Large intestine (tissue), 3 donors: ENCODE results near the gene TOP3B. TPM values are rescaled to one million over a fixed set of nuclear protein-coding genes. Genes with fewer than 3 reads are reported as not detected.
A peak's percentile ranks its signal among the peaks of the same experiment; 100 is the strongest.

Experiments used
- DNase-seq, 2 donors: peaks; one replicate each; pipeline versions ENCODE4 v3.0.0 to v3.0.0-alpha.2; 2013
- H3K27ac ChIP-seq: one replicate; pipeline ENCODE4 v1.5.1; 2013; ENCODE audit warnings: low read length
- H3K27me3 ChIP-seq: 2 replicates; pipeline ENCODE4 v1.6.1; 2013; ENCODE audit warnings: low read length; ENCODE audit not compliant: control insufficient read depth, insufficient read depth
- H3K36me3 ChIP-seq: 2 replicates; pipeline ENCODE4 v1.6.1; 2013; ENCODE audit warnings: low read length; ENCODE audit not compliant: control insufficient read depth, insufficient read depth
- H3K4me1 ChIP-seq: one replicate; pipeline ENCODE4 v1.6.1; 2013; ENCODE audit warnings: low read length; ENCODE audit not compliant: control insufficient read depth, insufficient read depth
- H3K4me3 ChIP-seq: one replicate; pipeline ENCODE4 v1.5.1; 2013; ENCODE audit warnings: low read length
- H3K9me3 ChIP-seq: one replicate; pipeline ENCODE4 v1.6.1; 2013; ENCODE audit warnings: mild to moderate bottlenecking, low read depth, low read length, moderate library complexity; ENCODE audit not compliant: control insufficient read depth
- WGBS: methylation state at CpG from one replicate; pipeline ENCODE4 v1.1.5; 2013; ENCODE audit warnings: low lambda C conversion rate; ENCODE audit not compliant: insufficient coverage; 5-methylcytosine and 5-hydroxymethylcytosine counted together
- polyA plus RNA-seq: library from polyadenylated mRNA; unstranded; fragments of 120-200 nt; gene quantifications from one replicate; pipeline ENCODE4 v1.2.1, GENCODE V29; 2013

Gene TOP3B
- polyA plus RNA-seq, 1 donor, result 32.3 TPM

- Histone ChIP-seq H3K27ac (no peak overlapping the region), H3K27me3 (peaks cover under 1% of the 10 kb centered on the region), H3K36me3 (no peaks in the 10 kb centered on the region), H3K9me3 (no peaks in the 10 kb centered on the region), H3K4me1 (no peaks in the 10 kb centered on the region), H3K4me3 (no peak overlapping the region)
- no peak for DNase-seq
- WGBS, result 100% methylated on average over 1 of the region's 3 CpGs
These were observed 13.1 kb upstream of the TOP3B start for GRCh38 chr22:21995660-21996059.

DNA sequence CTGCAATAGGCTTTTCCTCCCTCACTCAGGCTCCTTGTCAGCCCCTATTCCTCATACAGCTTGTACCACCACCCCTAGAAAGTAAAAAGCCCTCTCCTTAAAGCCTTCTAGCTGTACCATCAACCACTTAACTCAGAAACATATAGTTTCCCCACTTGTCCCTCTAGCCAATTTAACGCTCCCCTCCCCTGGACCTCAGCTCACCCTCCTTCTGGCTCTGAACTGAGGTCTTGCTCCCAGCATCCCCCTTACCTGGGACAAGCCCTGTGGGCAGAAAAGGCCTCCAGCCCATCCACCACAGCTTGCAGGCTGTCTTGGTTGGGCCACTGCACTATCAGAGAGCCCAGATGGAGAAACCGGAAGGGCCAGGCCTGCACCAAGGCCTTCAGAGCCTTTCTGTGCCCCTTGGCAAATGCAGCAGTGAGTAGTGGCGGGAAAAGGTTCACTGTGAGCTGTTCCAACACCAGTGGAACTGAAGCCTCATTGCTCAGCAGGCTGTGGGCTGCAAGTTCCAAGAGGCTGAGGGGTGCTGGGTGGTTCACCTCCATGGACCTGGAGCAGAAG lies 12.4 kb upstream of the TOP3B start:
- no peak for DNase-seq
- Histone ChIP-seq H3K9me3 (no peaks in the 10 kb centered on the region), H3K4me1 (no peaks in the 10 kb centered on the region), H3K27ac (no peak overlapping the region), H3K27me3 (peaks cover 4% of the 10 kb centered on the region), H3K36me3 (no peaks in the 10 kb centered on the region), H3K4me3 (no peak overlapping the region)
- no CpG with 5 or more reads among the region's 3 CpGs for WGBS

DNA sequence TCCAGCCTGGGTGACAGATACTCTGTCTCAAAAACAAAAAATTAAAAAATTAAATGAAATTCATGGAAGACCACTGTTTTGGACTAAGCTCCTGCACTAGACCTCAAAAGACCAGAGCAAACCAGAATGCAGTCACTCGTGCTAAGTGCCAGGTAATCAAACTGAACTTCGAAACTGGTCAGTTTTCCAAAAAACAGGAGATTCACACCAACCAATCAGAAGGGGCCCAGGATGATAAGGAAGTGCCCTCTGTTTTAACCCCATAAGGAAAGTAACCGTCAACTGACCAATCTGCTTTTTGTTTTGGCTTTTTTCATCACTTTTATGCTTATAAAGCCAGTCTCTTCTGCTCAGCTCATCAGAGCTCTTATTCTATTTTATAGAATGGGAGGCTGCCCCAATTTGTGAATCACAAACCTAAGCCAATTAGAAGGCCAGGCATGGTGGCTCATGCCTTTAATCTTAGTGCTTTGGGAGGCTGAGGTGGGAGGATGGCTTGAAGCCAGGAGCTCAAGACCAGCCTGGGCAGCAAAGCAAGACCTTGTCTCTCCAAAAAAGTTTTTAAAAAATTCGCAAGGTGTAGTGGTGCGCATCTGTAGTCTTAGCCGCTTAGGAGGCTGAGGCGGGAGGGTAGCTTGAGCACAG lies 10.1 kb upstream of the TOP3B start:
- Histone ChIP-seq H3K4me1 (no peaks in the 10 kb centered on the region), H3K4me3 (no peak overlapping the region), H3K27me3 (peaks cover 6% of the 10 kb centered on the region), H3K36me3 (no peaks in the 10 kb centered on the region), H3K9me3 (no peaks in the 10 kb centered on the region), H3K27ac (no peak overlapping the region)
- no peak for DNase-seq
- 10% methylated on average over 2 of the region's 7 CpGs for WGBS

GRCh38 chr22:21991774-21992173 lies 9.2 kb upstream of the TOP3B start:
- Histone ChIP-seq H3K27ac (no peak overlapping the region), H3K4me1 (no peaks in the 10 kb centered on the region), H3K4me3 (no peak overlapping the region), H3K36me3 (no peaks in the 10 kb centered on the region), H3K9me3 (no peaks in the 10 kb centered on the region), H3K27me3 (peaks cover 6% of the 10 kb centered on the region)
- no peak for DNase-seq
- no CpG with 5 or more reads among the region's 5 CpGs for WGBS

DNA sequence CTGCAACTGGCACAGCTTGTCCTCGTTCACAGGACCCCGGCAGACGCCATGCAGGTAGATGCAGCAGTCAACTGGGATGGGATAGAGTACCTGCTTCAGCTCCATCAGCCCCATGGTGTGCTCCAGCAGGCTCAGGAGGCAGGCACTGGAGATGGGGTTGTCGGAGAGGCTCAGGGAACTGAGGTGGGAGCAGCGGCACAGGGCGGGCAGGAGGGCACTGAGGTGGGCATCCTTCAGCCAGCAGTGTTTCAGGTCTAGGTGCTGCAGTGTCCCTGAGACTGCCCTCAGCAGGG lies 8.7 kb upstream of the TOP3B start:
- Histone ChIP-seq H3K27ac (no peak overlapping the region), H3K4me3 (no peak overlapping the region), H3K9me3 (no peaks in the 10 kb centered on the region), H3K27me3 (peaks cover 6% of the 10 kb centered on the region), H3K36me3 (no peaks in the 10 kb centered on the region), H3K4me1 (no peaks in the 10 kb centered on the region)
- no CpG with 5 or more reads among the region's 6 CpGs for WGBS
- no peak for DNase-seq

DNA sequence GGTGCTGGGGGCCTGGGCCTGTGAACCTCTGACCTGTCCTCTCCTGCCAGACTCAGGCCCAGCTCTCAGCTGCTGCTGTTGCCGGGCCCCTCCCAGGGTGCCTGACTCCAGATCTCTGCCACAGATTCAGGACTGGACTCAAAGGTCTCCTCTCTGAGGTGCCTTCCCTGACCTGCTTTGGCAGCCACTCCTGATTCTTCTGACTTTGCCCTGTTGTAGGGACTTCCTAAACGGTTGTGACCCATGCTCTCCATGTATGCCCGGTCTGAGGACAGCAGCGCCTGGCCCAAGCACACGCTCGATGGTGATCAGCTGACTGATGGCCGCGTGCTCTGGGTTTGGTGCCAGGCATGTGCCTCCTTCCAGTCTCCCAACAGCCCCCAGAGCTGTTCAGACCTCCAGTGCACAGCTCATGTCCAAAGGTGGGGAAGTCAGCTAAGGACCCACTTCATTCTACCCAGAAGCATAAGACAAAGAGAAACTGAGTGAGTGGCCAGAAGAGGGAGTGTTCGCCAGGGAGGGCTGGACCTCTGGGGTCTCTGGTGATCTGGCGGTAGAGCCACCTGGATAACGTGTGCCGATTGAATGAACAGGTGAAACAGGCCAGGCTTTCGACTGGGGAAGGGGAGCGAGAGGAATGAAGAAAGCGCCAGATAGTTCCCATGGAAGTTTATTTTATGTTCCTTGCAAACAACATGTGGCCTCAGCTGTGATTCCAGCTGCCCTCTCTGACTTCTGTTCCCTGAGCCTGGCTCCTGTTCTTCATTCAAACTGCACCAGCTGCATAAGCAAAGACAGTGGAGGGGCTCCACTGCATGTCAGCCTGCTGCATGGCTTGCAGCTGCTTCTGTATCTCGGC lies 8.1 kb upstream of the TOP3B start:
- H3K27ac ChIP-seq, result no peak overlapping the region
- 60% methylated on average over 1 of the region's 16 CpGs for WGBS
- no peaks in the 10 kb centered on the region for H3K36me3 ChIP-seq
- no peak overlapping the region for H3K4me3 ChIP-seq
- DNase-seq, result no peak
- H3K4me1 ChIP-seq, result no peaks in the 10 kb centered on the region
- H3K9me3 ChIP-seq, result no peaks in the 10 kb centered on the region
- H3K27me3 ChIP-seq, result peaks cover 6% of the 10 kb centered on the region

GRCh38 chr22:21989049-21989448 lies 6.5 kb upstream of the TOP3B start:
- H3K27ac ChIP-seq, result no peak overlapping the region
- peaks cover 6% of the 10 kb centered on the region for H3K27me3 ChIP-seq
- H3K4me1 ChIP-seq, result no peaks in the 10 kb centered on the region
- H3K36me3 ChIP-seq, result no peaks in the 10 kb centered on the region
- no CpG with 5 or more reads among the region's 6 CpGs for WGBS
- no peak overlapping the region for H3K4me3 ChIP-seq
- H3K9me3 ChIP-seq, result no peaks in the 10 kb centered on the region
- no peak for DNase-seq

GRCh38 chr22:21985214-21985613 lies 2.6 kb upstream of the TOP3B start:
- no peaks in the 10 kb centered on the region for H3K9me3 ChIP-seq
- no peak overlapping the region for H3K27ac ChIP-seq
- H3K27me3 ChIP-seq, result peaks cover 2% of the 10 kb centered on the region
- peaks cover 4% of the 10 kb centered on the region for H3K36me3 ChIP-seq
- H3K4me3 ChIP-seq, result no peak overlapping the region
- no peaks in the 10 kb centered on the region for H3K4me1 ChIP-seq
- DNase-seq, result no peak
- no CpG with 5 or more reads among the region's 5 CpGs for whole genome bisulfite sequencing

GRCh38 chr22:21984793-21985192 lies 2.2 kb upstream of the TOP3B start:
- DNase-seq, result peak; percentile 22 to 24
- Histone ChIP-seq H3K27ac (no peak overlapping the region), H3K27me3 (peaks cover 2% of the 10 kb centered on the region), H3K4me1 (no peaks in the 10 kb centered on the region), H3K36me3 (peaks cover 5% of the 10 kb centered on the region), H3K4me3 (no peak overlapping the region), H3K9me3 (no peaks in the 10 kb centered on the region)
- WGBS, result no CpG with 5 or more reads among the region's 7 CpGs

DNA sequence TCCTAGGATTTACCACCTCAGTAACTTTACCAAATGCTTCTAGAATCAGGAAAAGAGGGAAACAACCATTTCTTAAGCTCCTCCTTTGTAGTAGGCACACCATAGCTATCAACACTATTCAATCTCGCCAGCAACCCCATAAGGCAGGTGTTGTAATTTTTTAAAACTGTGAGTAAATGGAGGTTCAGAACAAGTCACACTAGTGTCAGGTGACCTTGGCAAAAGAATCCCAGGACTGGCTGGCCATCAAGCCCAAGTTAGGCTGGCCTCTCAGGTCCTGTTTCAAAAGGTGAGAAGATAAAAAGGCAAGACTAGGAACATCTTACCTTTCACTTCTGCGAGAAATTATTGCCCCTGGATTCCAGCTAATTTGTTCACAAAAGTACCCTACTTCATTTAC lies 713 bp downstream of the TOP3B start:
- peaks cover 7% of the 10 kb centered on the region for H3K36me3 ChIP-seq
- DNase-seq, result peak in 1 of 2 donors; percentile 13
- H3K27me3 ChIP-seq, result no peaks in the 10 kb centered on the region
- H3K4me3 ChIP-seq, result peak overlapping the region; percentile 93
- no peak overlapping the region for H3K27ac ChIP-seq
- H3K4me1 ChIP-seq, result no peaks in the 10 kb centered on the region
- no peaks in the 10 kb centered on the region for H3K9me3 ChIP-seq
- WGBS, result no CpG with 5 or more reads among the region's 2 CpGs
